GM13977 (cell line): ENCODE data around the gene ACOT7.
A peak's percentile ranks its signal among the peaks of the same experiment; 100 is the strongest.

ENCODE experiments used
- DNase-seq: peaks from one replicate; pipeline ENCODE4 v3.0.0; 2012; ENCODE audit warnings: low spot score
- in situ Hi-C: fragments of 300-500 bp; cut with MboI; formaldehyde crosslinking; loops from one replicate; pipeline ENCODE4 v1.12.0; 2022; ENCODE audit warnings: low sequenced_read_pairs, low pct_unique_long_range_greater_than_20kb, mixed read lengths, inconsistent platforms; ENCODE audit not compliant: unreplicated experiment
- TF ChIP-seq, protein P1 (sequence below): IDR thresholded peaks from 2 replicates; pipeline ENCODE4 v1.5.1; 2012; ENCODE audit warnings: mild to moderate bottlenecking, control low read depth; ENCODE audit not compliant: insufficient read depth; ENCODE audit errors: extremely low read depth, missing control alignments

The ACOT7 gene

DNA sequence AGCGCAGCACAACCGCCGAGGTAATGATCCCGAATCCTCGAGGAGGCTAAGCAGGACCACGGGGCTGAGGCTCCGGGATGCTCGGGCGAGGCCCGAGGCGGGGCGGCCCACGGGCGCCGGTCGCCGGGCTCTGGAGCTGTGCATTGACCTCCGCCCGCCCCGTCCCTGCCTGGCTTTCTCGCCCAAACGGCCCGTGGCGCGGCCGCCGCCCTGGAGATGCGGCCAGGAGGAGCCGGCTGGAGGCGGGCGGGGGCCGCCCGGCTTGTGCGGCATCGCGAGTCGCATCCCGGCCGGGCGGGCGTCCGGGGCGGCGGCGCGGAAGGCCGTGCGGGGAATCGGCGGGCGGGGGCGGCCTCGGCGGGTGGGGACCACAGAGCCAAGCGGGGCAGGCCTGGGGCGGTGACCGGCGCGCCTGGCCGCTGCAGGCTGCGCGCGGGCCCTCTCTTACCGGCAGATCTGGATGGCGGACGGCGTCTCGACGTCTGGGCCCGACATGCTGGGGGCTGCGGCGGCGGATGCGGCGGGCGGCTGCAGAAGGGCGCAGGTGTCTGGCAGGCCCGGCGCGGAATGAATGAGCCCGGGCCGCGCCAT, 663 bp downstream of the ACOT7 start:
- peak; percentile 50 for DNase-seq
- TF ChIP-seq, protein P1, sequence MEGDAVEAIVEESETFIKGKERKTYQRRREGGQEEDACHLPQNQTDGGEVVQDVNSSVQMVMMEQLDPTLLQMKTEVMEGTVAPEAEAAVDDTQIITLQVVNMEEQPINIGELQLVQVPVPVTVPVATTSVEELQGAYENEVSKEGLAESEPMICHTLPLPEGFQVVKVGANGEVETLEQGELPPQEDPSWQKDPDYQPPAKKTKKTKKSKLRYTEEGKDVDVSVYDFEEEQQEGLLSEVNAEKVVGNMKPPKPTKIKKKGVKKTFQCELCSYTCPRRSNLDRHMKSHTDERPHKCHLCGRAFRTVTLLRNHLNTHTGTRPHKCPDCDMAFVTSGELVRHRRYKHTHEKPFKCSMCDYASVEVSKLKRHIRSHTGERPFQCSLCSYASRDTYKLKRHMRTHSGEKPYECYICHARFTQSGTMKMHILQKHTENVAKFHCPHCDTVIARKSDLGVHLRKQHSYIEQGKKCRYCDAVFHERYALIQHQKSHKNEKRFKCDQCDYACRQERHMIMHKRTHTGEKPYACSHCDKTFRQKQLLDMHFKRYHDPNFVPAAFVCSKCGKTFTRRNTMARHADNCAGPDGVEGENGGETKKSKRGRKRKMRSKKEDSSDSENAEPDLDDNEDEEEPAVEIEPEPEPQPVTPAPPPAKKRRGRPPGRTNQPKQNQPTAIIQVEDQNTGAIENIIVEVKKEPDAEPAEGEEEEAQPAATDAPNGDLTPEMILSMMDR, result no peak
- in situ Hi-C loops, result no loop called here

DNA sequence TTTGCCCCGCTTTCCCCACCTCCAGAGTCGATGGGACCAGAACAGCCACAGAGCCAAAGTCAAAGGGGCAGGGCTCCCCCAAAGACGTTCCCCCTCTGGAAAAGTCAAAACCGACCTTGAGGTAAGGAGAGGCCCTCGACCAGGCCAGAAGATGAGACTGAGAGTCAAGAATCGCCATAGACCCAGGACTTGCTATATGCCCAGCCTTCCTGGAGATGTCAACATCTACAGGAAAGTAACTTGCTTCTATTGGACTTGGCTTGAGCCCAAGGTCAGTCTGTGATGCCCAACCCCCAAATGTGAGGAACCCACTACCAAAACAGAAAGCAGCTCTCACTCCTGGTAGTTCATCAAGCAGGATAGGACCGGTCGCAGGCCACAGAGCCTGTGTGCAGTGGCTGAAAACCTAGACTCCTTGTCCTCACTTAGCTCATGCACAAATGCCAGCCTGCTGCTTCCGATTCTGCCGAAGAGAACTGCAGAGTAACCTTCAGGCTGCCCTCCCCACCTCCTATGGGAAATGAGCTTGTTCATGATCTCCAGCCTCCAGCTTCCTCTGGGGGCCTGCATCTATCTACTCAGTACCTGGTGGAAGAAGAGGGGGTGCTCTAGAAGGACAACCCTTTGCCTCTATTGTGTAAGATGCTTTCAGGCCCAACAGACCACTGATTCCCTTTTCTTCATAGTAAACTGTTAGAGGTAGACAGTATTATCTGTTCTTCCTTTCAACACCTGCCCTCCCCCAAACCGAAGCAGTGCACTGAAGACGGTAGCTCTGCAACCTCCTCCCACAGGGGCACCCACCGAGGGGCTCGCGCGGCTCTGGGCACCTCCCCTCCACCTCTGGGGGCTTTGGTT, 1.4 kb downstream of the ACOT7 start:
- no peak for DNase-seq
- TF ChIP-seq, protein P1, result no peak
- in situ Hi-C loops, result no loop called here

DNA sequence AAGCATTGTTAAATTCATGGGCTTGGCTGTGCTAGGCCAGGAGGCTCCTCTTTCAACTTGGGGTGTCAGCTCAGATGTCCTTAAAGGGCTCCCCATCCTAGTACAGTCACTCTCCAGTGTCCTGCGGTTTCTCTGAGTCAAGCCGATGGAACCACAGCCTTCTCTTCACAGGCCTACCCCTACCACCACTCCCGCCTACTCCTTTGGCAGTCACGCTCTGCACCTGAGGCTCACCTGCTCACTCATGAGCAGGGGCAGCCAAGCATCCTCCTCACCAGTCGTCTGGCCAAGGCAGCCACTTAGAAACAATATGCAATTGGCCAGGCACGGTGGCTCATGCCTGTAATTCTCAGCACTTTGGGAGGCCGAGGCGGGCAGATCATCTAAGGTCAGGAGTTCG, 3.6 kb downstream of the ACOT7 start:
- in situ Hi-C loops, result no loop called here
- TF ChIP-seq, protein P1, result no peak
- no peak for DNase-seq

DNA sequence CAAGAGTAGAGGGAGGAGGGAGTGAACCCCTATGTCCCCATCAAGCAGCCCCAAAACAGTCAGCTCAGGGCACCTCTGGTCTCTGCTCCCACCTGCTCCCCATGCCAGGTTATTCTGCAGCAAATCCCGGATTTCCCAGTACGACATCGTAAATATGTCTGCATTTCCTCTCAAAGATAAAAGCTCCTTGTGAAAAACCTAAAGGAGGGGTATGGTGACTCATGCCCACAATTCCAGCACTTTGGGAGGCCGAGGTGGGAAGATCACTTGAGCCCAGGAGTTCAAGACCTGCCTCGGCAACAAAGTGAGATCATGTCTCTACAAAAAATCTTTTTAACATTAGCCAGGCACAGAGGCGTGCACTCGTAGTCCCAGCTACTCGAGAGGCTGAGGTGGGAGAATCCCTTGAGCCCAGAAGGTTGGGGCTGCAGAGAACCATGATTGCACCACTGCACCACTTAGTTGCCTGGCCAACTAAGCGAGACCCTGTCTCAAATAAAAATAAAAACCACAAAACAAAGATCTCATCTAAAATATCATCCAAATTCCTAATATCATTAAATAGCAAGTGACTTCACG, 7.1 kb downstream of the ACOT7 start:
- DNase-seq, result no peak
- TF ChIP-seq, protein P1, result no peak
- in situ Hi-C loops, result no loop called here

DNA sequence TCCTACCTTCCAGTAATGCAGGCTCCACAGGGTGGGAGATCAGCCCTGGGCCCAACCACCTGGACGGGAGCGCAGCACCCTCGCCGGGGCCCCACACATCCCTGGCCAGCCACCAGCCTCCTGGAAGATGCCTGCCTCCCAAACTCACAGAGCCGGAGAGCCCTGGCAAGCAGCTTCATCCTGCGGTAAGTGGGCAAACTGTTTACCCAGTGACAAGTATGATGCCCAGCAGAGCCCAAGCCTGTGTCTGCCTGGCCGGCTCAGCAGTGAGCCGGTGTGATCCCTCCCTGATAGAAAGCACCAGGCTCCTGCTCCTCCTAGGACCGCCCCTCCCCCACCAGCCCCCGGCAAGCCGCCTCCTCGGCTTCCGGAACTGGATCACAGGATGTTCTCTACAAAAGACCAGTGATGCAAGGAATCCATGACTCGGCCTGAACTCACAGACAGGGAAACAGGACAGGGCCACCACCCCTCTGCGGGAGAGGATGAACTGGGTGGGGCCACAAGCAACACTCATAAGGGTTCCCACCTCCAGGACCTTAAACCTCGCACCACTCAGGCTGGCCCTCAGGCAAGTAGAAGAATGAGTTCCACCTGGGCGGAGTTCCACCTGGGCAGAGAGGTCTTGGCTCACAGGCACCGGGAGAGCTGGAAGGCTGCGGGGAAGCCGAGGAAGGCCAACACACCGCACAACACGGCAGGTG, 7.9 kb downstream of the ACOT7 start:
- DNase-seq, result no peak
- TF ChIP-seq, protein P1, result no peak
- in situ Hi-C loops, result no loop called here

DNA sequence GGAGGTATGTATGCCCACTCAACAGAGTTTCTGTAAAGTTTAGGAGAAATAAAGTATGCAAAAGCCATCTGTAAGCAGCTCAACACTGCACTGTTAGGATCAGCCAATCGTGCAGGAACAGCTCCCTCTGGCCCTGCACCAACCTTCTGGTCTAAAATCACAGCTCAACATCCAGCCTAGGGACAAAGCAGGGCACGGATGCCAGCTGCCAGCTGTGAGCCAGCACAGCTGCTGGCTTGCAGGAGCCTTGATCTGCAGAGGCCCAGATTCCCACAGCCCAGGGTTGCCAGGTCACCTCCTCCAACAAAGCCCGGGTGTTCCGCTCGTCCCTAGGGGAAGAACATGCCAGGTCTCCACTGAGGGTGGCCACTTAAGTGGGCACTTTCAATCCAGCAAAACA, 8.6 kb downstream of the ACOT7 start:
- no peak for DNase-seq
- TF ChIP-seq, protein P1, result no peak

More for the DNA sequence above, 8.6 kb downstream of the ACOT7 start:
- in situ Hi-C loops, result no loop called here
